Loucy (cell line): ENCODE results near the gene GLI1.

Source experiments
- CTCF ChIP-seq: fragments of 200-600 bp; sonication (generic); conservative IDR thresholded peaks from 2 replicates; pipeline ENCODE4 v1.5.1; 2014; ENCODE audit warnings: mild to moderate bottlenecking, antibody characterized with exemption, low read length
- EZH2phosphoT487 ChIP-seq: fragments of 200-600 bp; IDR thresholded peaks from 2 replicates; pipeline ENCODE4 v1.6.1; 2018; ENCODE audit warnings: antibody characterized with exemption, mild to moderate bottlenecking, moderate library complexity, borderline replicate concordance

- TF ChIP-seq CTCF (no peak), EZH2phosphoT487 (no peak)
Measured at GRCh38 chr12:57481671-57482070, 22.1 kb downstream of the GLI1 start.
